ENCODE data around the gene LSM10. TPM values are rescaled to one million over a fixed set of nuclear protein-coding genes. Genes with fewer than 3 reads are reported as not detected.

The LSM10 gene
- polyA plus RNA-seq, 4 donors = 25.8 to 33.3 (median 27.6) TPM

DNA sequence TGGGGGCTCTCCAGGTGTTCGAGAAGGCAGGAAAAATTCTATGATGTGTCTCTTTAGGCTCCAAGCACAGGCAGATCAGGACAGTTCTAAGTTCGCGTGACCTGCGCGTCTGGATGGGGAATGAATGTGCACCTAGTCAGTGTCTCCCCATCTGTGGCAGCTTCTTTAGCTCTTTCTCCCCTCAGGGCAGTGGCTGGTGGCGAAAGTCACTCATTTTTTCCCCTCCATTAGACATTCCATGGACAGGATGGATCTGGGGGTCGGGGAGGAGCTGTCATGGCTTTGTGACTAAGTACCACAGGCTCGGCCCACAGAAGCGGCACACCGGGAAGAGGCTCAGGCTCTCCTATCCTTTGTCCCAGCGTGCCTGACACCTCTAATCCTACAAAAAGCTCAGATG is 43.2 kb downstream of the LSM10 start:
- DNase-seq (ENCODE audit: low read depth in 4 of 4, low spot score in 3 of 4) = no peak

- DNase-seq (ENCODE audit: low read depth in 4 of 4, low spot score in 3 of 4) = no peak
These were observed 44.5 kb downstream of the LSM10 start for GRCh38 chr1:36352910-36353878.

DNA sequence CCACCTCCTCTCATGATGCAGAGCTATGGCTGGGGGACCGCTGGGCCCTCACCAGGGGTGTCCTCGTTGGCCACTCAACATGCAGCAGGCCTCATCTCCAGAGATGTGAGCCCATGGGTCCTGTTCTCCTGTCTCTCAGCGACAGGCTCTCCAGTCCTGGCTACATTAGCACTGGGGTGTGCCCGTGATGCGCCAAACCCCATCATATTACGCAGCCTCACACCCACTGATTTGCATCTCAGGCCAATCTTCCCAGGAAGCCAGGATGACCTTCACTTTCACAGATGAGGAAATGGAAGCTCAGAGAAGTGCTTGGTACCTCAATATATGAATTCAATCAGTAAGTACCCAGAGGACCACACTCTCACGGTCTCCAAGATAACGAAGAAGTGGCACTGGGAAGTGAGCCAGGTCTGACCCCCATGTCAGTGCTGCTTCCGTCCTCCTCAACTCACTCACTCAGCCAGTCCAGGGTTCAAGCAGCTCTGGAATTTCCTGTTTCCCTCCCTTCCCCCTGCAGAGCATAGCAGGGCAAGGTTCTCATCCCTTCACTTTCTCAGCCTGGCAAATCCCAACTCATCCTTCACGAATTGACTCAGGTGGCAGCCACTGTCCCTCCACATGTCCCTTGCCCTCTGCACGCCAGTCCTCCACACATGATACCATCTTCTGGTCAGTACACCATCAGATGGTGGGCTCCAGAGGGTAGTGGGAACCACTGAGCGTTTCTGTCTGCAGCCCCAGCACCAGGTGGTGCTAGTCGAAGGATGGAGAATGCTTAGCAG is 45.4 kb downstream of the LSM10 start:
- DNase-seq (ENCODE audit: low read depth in 4 of 4, low spot score in 3 of 4) = no peak

- no peak for DNase-seq (ENCODE audit: low read depth in 4 of 4, low spot score in 3 of 4)
These were observed 46.3 kb downstream of the LSM10 start for GRCh38 chr1:36351227-36351977.

DNA sequence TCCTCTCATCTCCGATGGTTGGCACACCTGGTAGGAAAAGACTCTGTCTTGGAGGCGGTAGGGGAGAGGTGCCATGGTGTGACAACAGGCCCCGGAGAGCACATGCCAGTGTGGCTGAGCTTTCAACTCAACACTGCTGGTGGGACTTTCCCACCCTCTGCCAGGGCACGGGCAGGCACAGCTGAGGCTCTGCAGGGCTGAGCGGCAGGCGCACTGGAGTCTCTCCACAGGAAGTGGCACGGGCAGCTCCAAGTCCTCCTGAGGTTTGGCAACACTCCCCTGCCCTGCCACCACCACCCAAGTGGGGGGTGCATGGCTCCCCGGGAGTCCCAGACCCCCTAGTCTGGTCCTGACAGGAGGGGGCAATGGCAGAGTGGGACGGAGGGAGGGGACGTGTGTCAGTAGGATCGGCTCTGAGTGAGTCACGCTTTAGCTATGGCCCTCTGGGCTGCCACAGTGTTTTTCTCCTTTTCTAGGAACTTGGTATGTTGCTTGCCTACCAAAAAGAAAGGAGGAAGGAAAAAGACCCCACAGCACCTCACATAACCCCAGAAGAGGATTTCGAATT is 47.0 kb downstream of the LSM10 start:
- DNase-seq (ENCODE audit: low read depth in 4 of 4, low spot score in 3 of 4) = no peak

DNA sequence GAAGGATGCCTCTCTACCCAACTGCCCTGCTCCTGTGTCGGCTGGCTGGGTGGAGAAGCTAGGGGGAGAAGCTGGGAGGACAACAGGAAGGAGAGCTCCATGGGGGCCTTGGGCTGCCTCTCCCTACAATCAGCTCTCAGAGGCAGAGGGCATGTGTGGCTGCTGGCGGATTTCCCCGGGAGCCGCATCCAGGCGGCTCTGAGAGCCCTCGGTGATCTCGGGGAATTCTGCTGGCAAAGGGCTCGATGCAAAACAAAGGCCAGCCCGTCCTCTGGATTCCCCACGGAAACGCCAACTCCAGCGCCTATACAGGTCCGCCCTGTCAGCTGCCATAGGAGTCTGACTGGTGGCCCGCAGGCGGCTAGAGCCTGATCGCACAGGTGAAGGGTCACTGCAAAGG is 47.9 kb downstream of the LSM10 start:
- DNase-seq (ENCODE audit: low read depth in 4 of 4, low spot score in 3 of 4) = no peak

DNA sequence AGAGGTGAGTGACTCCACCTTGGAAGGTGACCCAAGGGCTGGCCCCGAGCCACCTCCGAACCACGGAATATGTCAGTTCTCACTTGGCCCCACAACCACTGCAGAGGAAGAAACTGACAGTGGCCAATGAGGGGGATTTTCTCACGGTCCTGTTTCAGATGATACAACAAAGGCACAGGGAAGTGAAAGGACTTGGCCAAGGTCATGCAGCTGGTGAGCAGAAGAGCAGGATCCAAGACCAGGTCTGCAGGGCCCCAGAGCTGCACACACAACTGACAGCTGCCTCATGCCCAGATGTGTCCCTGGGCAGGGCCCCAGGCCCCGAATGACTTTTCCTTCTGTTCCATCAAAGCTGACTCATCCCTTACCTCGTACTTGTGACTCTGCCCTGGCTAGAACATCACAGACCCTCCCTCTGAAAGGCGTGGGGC is 48.5 kb downstream of the LSM10 start:
- no peak for DNase-seq (ENCODE audit: low read depth in 4 of 4, low spot score in 3 of 4)

GRCh38 chr1:36346741-36347370 is 50.9 kb downstream of the LSM10 start:
- no peak for DNase-seq (ENCODE audit: low read depth in 4 of 4, low spot score in 3 of 4)

DNA sequence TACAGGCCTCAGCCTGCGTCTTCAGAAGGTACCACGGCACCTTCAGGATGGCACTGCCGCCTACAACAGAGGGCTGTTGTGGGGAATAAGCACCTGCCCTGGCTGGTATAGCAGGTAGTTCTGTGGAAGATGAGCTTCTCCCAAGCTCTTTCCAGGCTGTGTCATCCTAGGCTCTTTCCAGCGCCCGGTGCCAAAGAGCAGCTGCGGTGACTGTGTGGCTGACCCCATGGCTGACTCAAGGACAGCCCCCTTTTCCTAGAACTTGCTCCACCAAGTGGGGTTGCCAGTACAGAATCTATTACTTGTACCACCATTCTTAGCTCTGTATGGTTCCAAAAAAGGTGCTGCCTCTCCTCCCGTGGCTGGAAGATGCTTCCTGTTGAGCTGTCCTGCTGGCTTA is 52.4 kb downstream of the LSM10 start:
- no peak for DNase-seq (ENCODE audit: low read depth in 4 of 4, low spot score in 3 of 4)

DNA sequence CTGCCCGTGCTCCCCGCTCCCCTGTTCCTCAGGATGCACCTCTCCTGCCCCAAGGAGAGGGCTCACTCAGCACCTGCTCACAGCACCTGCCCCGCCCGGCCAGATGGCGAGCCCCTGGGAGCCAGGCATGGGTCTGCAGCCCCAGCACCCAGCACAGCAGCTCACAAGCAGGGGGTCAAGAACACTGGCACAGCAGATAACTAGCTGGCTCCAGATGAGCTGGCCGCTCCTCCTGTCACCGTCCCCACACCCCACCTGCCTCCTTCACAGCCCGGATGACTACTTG is 53.4 kb downstream of the LSM10 start:
- no peak for DNase-seq (ENCODE audit: low read depth in 4 of 4, low spot score in 3 of 4)

DNA sequence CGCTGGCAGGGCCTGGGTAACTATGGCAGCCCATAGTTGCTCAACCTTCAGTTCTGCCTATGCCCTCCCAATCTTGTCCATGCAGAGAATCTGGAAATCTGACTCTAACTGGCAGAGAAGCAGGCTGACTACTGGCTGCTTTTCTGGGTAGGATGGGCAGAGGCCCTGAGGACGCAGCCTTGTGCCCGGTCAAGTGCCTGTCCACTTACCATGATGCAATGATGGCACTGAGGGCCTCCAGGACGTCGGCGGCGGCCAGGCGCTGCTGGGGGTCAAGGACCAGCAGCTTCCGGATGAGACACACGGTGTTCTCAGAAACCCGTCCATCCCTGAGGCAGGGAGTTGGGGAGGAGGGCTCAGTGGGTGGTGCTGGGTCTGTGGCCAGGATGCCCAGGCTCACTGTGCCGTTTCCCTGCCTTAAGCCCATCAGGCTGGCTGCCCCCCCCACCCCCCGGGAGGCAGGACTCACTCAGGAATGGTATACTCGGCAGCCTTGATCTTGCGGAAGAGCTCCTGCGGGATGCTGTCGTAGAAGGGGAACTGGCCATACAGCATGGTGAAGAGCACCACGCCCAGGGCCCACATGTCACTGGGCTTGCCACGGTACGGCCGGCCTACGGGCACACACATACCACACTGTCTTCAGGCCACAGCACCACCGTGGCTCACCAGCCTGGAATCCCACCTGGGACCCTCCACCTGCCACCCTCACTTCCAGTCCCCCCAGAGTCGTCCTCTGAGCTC is 53.9 kb downstream of the LSM10 start:
- no peak for DNase-seq (ENCODE audit: low read depth in 4 of 4, low spot score in 3 of 4)

Other genes starting within 250 kb of the LSM10 start
- gene TRAPPC3, start 248.4 kb downstream of the LSM10 start, polyA plus RNA-seq (ENCODE audit: insufficient read length in 4 of 4) = 10 to 100 TPM; 62.1 to 66.6 (median 66.3) TPM
- gene MAP7D1, start 241.7 kb downstream of the LSM10 start, polyA plus RNA-seq (ENCODE audit: insufficient read length in 4 of 4) = 10 to 100 TPM; 58.6 to 63.8 (median 63.1) TPM
- gene THRAP3, start 173.5 kb downstream of the LSM10 start, polyA plus RNA-seq (ENCODE audit: insufficient read length in 4 of 4) = 100 to 1,000 TPM; 122 to 147 (median 139) TPM
- gene SH3D21, start 91.5 kb downstream of the LSM10 start, polyA plus RNA-seq (ENCODE audit: insufficient read length in 4 of 4) = 10 to 100 TPM; 21.4 to 26.2 (median 25.1) TPM
- 100 to 1,000 TPM in 1 of 4 donors, 10 to 100 TPM in 3; 45.4 to 124 (median 57.3) TPM for gene EVA1B, start 74.3 kb downstream of the LSM10 start, polyA plus RNA-seq (ENCODE audit: insufficient read length in 4 of 4)
- 10 to 100 TPM; 40.8 to 48.2 (median 43.7) TPM for gene STK40, start 12.0 kb downstream of the LSM10 start, polyA plus RNA-seq (ENCODE audit: insufficient read length in 4 of 4)
- gene OSCP1, start 52.5 kb upstream of the LSM10 start, polyA plus RNA-seq (ENCODE audit: insufficient read length in 4 of 4) = 10 to 100 TPM; 20.0 to 25.8 (median 22.2) TPM
- 10 to 100 TPM; 71.1 to 73.4 (median 72.1) TPM for gene MRPS15, start 66.5 kb upstream of the LSM10 start, polyA plus RNA-seq (ENCODE audit: insufficient read length in 4 of 4)
- gene CSF3R, start 85.0 kb upstream of the LSM10 start, polyA plus RNA-seq (ENCODE audit: insufficient read length in 4 of 4) = 1 to 10 TPM; 2.7 to 4.3 (median 3.2) TPM

All from right renal pelvis (tissue), 4 donors.